HepG2 (cell line): ENCODE results near the gene GUCY2C. TPM values are rescaled to one million over a fixed set of nuclear protein-coding genes. Genes with fewer than 3 reads are reported as not detected.
A peak's percentile ranks its signal among the peaks of the same experiment; 100 is the strongest.

Source experiments
- ARID3A ChIP-seq: IDR thresholded peaks from 2 replicates; pipeline ENCODE4 v1.6.1; 2012; ENCODE audit warnings: low read depth, low read length, improper control_type of control experiment
- HDAC6 ChIP-seq: fragments of 200-600 bp; sonication (generic); IDR thresholded peaks from 2 replicates; pipeline ENCODE4 v1.7.0; 2017; ENCODE audit warnings: mild to moderate bottlenecking, antibody characterized with exemption, low read length, low read depth
- PBX2 ChIP-seq: IDR thresholded peaks from 2 replicates; pipeline ENCODE4 v1.6.1; 2016; ENCODE audit warnings: control low read depth
- PLRG1 ChIP-seq: fragments of 450-650 bp; conservative IDR thresholded peaks from 2 replicates; pipeline ENCODE4 v1.6.1; 2016
- RELA ChIP-seq: sonication (generic); formaldehyde crosslinking; IDR thresholded peaks from 2 replicates; pipeline ENCODE4 v1.4.0; 2020; ENCODE audit warnings: missing genetic modification reagents
- SOX6 ChIP-seq, 2 experiments: fragments of 450-650 bp in 1 of 2; sonication (generic) in 1 of 2; formaldehyde crosslinking in 1 of 2; IDR thresholded peaks; 2 replicates each; pipeline versions ENCODE4 v1.4.0 to v1.6.1; 2017 to 2020; ENCODE audit warnings: antibody characterized with exemption in 1 of 2, mild to moderate bottlenecking in 1 of 2, missing genetic modification reagents in 1 of 2
- STAG1 ChIP-seq: sonication (generic); formaldehyde crosslinking; IDR thresholded peaks from 2 replicates; pipeline ENCODE4 v1.4.0; 2020; ENCODE audit warnings: missing genetic modification reagents
- ZNF10 ChIP-seq: sonication (generic); formaldehyde crosslinking; IDR thresholded peaks from 2 replicates; pipeline ENCODE4 v1.4.0; 2020; ENCODE audit warnings: mild to moderate bottlenecking, low read depth, missing genetic modification reagents, borderline replicate concordance
- ZNF30 ChIP-seq: sonication (generic); formaldehyde crosslinking; IDR thresholded peaks from 2 replicates; pipeline ENCODE4 v1.5.0; 2020; ENCODE audit warnings: mild to moderate bottlenecking, missing genetic modification reagents
- ZNF34 ChIP-seq: sonication (generic); formaldehyde crosslinking; IDR thresholded peaks from 2 replicates; pipeline ENCODE4 v1.4.0; 2020; ENCODE audit warnings: mild to moderate bottlenecking, missing genetic modification reagents, borderline replicate concordance
- ZNF619 ChIP-seq: sonication (generic); formaldehyde crosslinking; IDR thresholded peaks from 2 replicates; pipeline ENCODE4 v1.4.0; 2020; ENCODE audit warnings: mild to moderate bottlenecking, missing genetic modification reagents
- ZNF672 ChIP-seq: sonication (generic); formaldehyde crosslinking; IDR thresholded peaks from 2 replicates; pipeline ENCODE4 v1.8.1; 2022; ENCODE audit warnings: missing genetic modification reagents
- ZNF761 ChIP-seq: sonication (generic); formaldehyde crosslinking; conservative IDR thresholded peaks from 2 replicates; pipeline ENCODE4 v1.4.0; 2020; ENCODE audit warnings: mild to moderate bottlenecking, missing genetic modification reagents
- ZXDC ChIP-seq: sonication (generic); formaldehyde crosslinking; IDR thresholded peaks from 2 replicates; pipeline ENCODE4 v1.5.0; 2020; ENCODE audit warnings: mild to moderate bottlenecking, missing genetic modification reagents
- polyA plus RNA-seq, 8 experiments: library from polyadenylated mRNA; depleted of rRNA in 3 of 8; stranded (reverse) in 7 of 8; unstranded in 1 of 8; fragments of >200 nt; fragmentation: Illumina TruSeq in 4 of 8; extraction: Trizol in 4 of 8; gene quantifications; 2 replicates each; pipeline versions ENCODE4 v1.2.1 to v1.2.3, GENCODE V29; 2011 to 2016; ENCODE audit warnings: low read depth in 4 of 8, missing spikeins in 1 of 8, mixed read lengths in 1 of 8; ENCODE audit not compliant: insufficient read depth in 1 of 8
- total RNA-seq, 5 experiments: library from RNA; depleted of rRNA; stranded (reverse); fragments of >200 nt; fragmentation: Illumina TruSeq; extraction: Trizol; gene quantifications; 2 replicates each; pipeline ENCODE4 v1.2.3, GENCODE V29; 2016; ENCODE audit warnings: low read depth in 1 of 5
- TF ChIP-seq, protein P1 (sequence below): sonication (generic); formaldehyde crosslinking; IDR thresholded peaks from 2 replicates; pipeline ENCODE4 v1.5.0; 2020; ENCODE audit warnings: mild to moderate bottlenecking, missing genetic modification reagents, moderate library complexity
- TF ChIP-seq, protein P2 (sequence below): fragments of 450-650 bp; IDR thresholded peaks from 2 replicates; pipeline ENCODE4 v1.6.1; 2016
- TF ChIP-seq, protein P3 (sequence below): sonication (generic); formaldehyde crosslinking; IDR thresholded peaks from 2 replicates; pipeline ENCODE4 v1.4.0; 2020; ENCODE audit warnings: mild to moderate bottlenecking, missing genetic modification reagents
- TF ChIP-seq, protein P4 (sequence below): sonication (generic); IDR thresholded peaks from 2 replicates; pipeline ENCODE4 v1.6.1; 2016; ENCODE audit warnings: low read depth, borderline replicate concordance

Gene GUCY2C
- total and polyA plus RNA-seq, 2 of the 13 experiments (the other 11 are each of a cell fraction or from before 2014, with no cell fraction given): not detected

GRCh38 chr12:14723763-14724162 lies 27.4 kb upstream of the GUCY2C start (continued):
- TF ChIP-seq, protein P1, sequence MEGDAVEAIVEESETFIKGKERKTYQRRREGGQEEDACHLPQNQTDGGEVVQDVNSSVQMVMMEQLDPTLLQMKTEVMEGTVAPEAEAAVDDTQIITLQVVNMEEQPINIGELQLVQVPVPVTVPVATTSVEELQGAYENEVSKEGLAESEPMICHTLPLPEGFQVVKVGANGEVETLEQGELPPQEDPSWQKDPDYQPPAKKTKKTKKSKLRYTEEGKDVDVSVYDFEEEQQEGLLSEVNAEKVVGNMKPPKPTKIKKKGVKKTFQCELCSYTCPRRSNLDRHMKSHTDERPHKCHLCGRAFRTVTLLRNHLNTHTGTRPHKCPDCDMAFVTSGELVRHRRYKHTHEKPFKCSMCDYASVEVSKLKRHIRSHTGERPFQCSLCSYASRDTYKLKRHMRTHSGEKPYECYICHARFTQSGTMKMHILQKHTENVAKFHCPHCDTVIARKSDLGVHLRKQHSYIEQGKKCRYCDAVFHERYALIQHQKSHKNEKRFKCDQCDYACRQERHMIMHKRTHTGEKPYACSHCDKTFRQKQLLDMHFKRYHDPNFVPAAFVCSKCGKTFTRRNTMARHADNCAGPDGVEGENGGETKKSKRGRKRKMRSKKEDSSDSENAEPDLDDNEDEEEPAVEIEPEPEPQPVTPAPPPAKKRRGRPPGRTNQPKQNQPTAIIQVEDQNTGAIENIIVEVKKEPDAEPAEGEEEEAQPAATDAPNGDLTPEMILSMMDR (CRISPR knock-in tag): peak; percentile 92
- TF ChIP-seq ZXDC (CRISPR knock-in tag) (no peak), ARID3A (no peak), PLRG1 (no peak), PBX2 (CRISPR knock-in tag) (no peak), ZNF10 (CRISPR knock-in tag) (no peak), HDAC6 (no peak), ZNF34 (CRISPR knock-in tag) (no peak), STAG1 (CRISPR knock-in tag) (peak; percentile 91), ZNF619 (CRISPR knock-in tag) (0 out of 2 replicates have a peak, but pooled peaks have one; percentile 45), SOX6 (IDR thresholded peaks at IDR 0.05) (no peak), SOX6 (CRISPR knock-in tag; IDR thresholded peaks at IDR 0.05) (0 out of 2 replicates have a peak, but pooled peaks have one; percentile 13), ZNF30 (CRISPR knock-in tag) (no peak), ZNF672 (CRISPR knock-in tag) (no peak), RELA (CRISPR knock-in tag) (no peak), ZNF761 (CRISPR knock-in tag) (no peak)
- TF ChIP-seq, protein P2, sequence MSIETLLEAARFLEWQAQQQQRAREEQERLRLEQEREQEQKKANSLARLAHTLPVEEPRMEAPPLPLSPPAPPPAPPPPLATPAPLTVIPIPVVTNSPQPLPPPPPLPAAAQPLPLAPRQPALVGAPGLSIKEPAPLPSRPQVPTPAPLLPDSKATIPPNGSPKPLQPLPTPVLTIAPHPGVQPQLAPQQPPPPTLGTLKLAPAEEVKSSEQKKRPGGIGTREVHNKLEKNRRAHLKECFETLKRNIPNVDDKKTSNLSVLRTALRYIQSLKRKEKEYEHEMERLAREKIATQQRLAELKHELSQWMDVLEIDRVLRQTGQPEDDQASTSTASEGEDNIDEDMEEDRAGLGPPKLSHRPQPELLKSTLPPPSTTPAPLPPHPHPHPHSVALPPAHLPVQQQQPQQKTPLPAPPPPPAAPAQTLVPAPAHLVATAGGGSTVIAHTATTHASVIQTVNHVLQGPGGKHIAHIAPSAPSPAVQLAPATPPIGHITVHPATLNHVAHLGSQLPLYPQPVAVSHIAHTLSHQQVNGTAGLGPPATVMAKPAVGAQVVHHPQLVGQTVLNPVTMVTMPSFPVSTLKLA: no peak
- TF ChIP-seq, protein P3, sequence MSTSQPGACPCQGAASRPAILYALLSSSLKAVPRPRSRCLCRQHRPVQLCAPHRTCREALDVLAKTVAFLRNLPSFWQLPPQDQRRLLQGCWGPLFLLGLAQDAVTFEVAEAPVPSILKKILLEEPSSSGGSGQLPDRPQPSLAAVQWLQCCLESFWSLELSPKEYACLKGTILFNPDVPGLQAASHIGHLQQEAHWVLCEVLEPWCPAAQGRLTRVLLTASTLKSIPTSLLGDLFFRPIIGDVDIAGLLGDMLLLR: no peak
- TF ChIP-seq, protein P4, sequence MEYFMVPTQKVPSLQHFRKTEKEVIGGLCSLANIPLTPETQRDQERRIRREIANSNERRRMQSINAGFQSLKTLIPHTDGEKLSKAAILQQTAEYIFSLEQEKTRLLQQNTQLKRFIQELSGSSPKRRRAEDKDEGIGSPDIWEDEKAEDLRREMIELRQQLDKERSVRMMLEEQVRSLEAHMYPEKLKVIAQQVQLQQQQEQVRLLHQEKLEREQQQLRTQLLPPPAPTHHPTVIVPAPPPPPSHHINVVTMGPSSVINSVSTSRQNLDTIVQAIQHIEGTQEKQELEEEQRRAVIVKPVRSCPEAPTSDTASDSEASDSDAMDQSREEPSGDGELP: no peak
